Mucosa of rectum (tissue), 2 donors: ENCODE results near the gene RAB26.

Source experiments
- H3K27ac ChIP-seq, 2 donors: one replicate each; pipeline ENCODE4 v1.7.0; 2013; ENCODE audit warnings: inconsistent platforms in 2 of 2, low read depth in 2 of 2, low read length in 2 of 2
- H3K27me3 ChIP-seq, 2 donors: one replicate each; pipeline ENCODE4 v1.7.0; 2013; ENCODE audit warnings: low read length in 2 of 2; ENCODE audit not compliant: control insufficient read depth in 2 of 2, insufficient read depth in 2 of 2
- H3K36me3 ChIP-seq, 2 donors: one replicate each; pipeline ENCODE4 v1.7.0; 2013; ENCODE audit warnings: low read length in 2 of 2; ENCODE audit not compliant: control insufficient read depth in 2 of 2, insufficient read depth in 2 of 2
- H3K4me1 ChIP-seq, 2 donors: one replicate each; pipeline ENCODE4 v1.7.0; 2013; ENCODE audit warnings: low read length in 2 of 2, mild to moderate bottlenecking in 1 of 2; ENCODE audit not compliant: control insufficient read depth in 2 of 2, insufficient read depth in 2 of 2
- H3K4me3 ChIP-seq, 2 donors: one replicate each; pipeline ENCODE4 v1.7.0; 2013; ENCODE audit warnings: low read length in 2 of 2
- H3K9ac ChIP-seq, 2 donors: one replicate each; pipeline ENCODE4 v1.7.0; 2013; ENCODE audit warnings: low read length in 2 of 2, low read depth in 1 of 2, mild to moderate bottlenecking in 1 of 2
- H3K9me3 ChIP-seq, 2 donors: one replicate each; pipeline ENCODE4 v1.7.0; 2013; ENCODE audit warnings: low read length in 2 of 2; ENCODE audit not compliant: control insufficient read depth in 2 of 2
- donor health status: healthy.
- donor health status: Normal muscosa, but diverticular disease.

RAB26 gene

GRCh38 chr16:2178321-2179106, 30.1 kb downstream of the RAB26 start:
- no peak overlapping the region for H3K9ac ChIP-seq
- no peak overlapping the region for H3K4me3 ChIP-seq
- no peaks in the 10 kb centered on the region for H3K9me3 ChIP-seq
- peaks cover 27 to 28% of the 10 kb centered on the region in 2 donors for H3K36me3 ChIP-seq
- H3K4me1 ChIP-seq: no peaks in the 10 kb centered on the region
- no peaks in the 10 kb centered on the region for H3K27me3 ChIP-seq
- no peak overlapping the region for H3K27ac ChIP-seq

- H3K4me1 ChIP-seq: no peaks in the 10 kb centered on the region
- no peak overlapping the region for H3K27ac ChIP-seq
- no peaks in the 10 kb centered on the region for H3K9me3 ChIP-seq
- peaks cover 23 to 24% of the 10 kb centered on the region in 2 donors for H3K36me3 ChIP-seq
- H3K27me3 ChIP-seq: no peaks in the 10 kb centered on the region
- no peak overlapping the region for H3K9ac ChIP-seq
- H3K4me3 ChIP-seq: no peak overlapping the region
These were observed 30.7 kb downstream of the RAB26 start for GRCh38 chr16:2179107-2179501.

- peaks cover 19% of the 10 kb centered on the region in 2 donors for H3K36me3 ChIP-seq
- H3K4me1 ChIP-seq: no peaks in the 10 kb centered on the region
- H3K9ac ChIP-seq: no peak overlapping the region
- no peak overlapping the region for H3K27ac ChIP-seq
- H3K27me3 ChIP-seq: peaks cover 0 to 2% of the 10 kb centered on the region in 2 donors
- no peaks in the 10 kb centered on the region for H3K9me3 ChIP-seq
- no peak overlapping the region for H3K4me3 ChIP-seq
These were observed 31.2 kb downstream of the RAB26 start for GRCh38 chr16:2179576-2179975.

- H3K27me3 ChIP-seq: peaks cover 0 to 7% of the 10 kb centered on the region in 2 donors
- H3K9me3 ChIP-seq: no peaks in the 10 kb centered on the region
- H3K27ac ChIP-seq: no peak overlapping the region
- H3K4me3 ChIP-seq: no peak overlapping the region
- H3K36me3 ChIP-seq: peaks cover 10 to 12% of the 10 kb centered on the region in 2 donors
- no peak overlapping the region for H3K9ac ChIP-seq
- H3K4me1 ChIP-seq: no peaks in the 10 kb centered on the region
These were observed 32.0 kb downstream of the RAB26 start for GRCh38 chr16:2180461-2180860.

GRCh38 chr16:2180962-2181923, 32.8 kb downstream of the RAB26 start:
- H3K4me1 ChIP-seq: no peaks in the 10 kb centered on the region
- no peak overlapping the region for H3K27ac ChIP-seq
- no peaks in the 10 kb centered on the region for H3K9me3 ChIP-seq
- H3K36me3 ChIP-seq: peaks cover 3 to 5% of the 10 kb centered on the region in 2 donors
- H3K9ac ChIP-seq: no peak overlapping the region
- peaks cover 0 to 8% of the 10 kb centered on the region in 2 donors for H3K27me3 ChIP-seq
- H3K4me3 ChIP-seq: no peak overlapping the region

GRCh38 chr16:2181952-2182351, 33.5 kb downstream of the RAB26 start:
- Histone ChIP-seq H3K4me1 (no peaks in the 10 kb centered on the region), H3K9me3 (no peaks in the 10 kb centered on the region), H3K9ac (no peak overlapping the region), H3K36me3 (peaks cover 0 to 1% of the 10 kb centered on the region in 2 donors), H3K27me3 (peaks cover 0 to 8% of the 10 kb centered on the region in 2 donors), H3K27ac (no peak overlapping the region), H3K4me3 (no peak overlapping the region)

GRCh38 chr16:2183671-2184070, 35.2 kb downstream of the RAB26 start:
- no peaks in the 10 kb centered on the region for H3K4me1 ChIP-seq
- H3K27ac ChIP-seq: no peak overlapping the region
- H3K9me3 ChIP-seq: no peaks in the 10 kb centered on the region
- peaks cover 2 to 8% of the 10 kb centered on the region in 2 donors for H3K27me3 ChIP-seq
- no peak overlapping the region for H3K9ac ChIP-seq
- H3K4me3 ChIP-seq: no peak overlapping the region
- H3K36me3 ChIP-seq: no peaks in the 10 kb centered on the region

GRCh38 chr16:2184346-2184745, 35.9 kb downstream of the RAB26 start:
- Histone ChIP-seq H3K27ac (no peak overlapping the region), H3K9me3 (no peaks in the 10 kb centered on the region), H3K4me1 (no peaks in the 10 kb centered on the region), H3K36me3 (no peaks in the 10 kb centered on the region), H3K27me3 (peaks cover 2 to 8% of the 10 kb centered on the region in 2 donors), H3K4me3 (no peak overlapping the region), H3K9ac (no peak overlapping the region)

- Histone ChIP-seq H3K4me1 (no peaks in the 10 kb centered on the region), H3K27ac (no peak overlapping the region), H3K4me3 (no peak overlapping the region), H3K9ac (no peak overlapping the region), H3K36me3 (no peaks in the 10 kb centered on the region), H3K27me3 (peaks cover 2 to 8% of the 10 kb centered on the region in 2 donors), H3K9me3 (no peaks in the 10 kb centered on the region)
These were observed 36.5 kb downstream of the RAB26 start for GRCh38 chr16:2184962-2185361.

GRCh38 chr16:2186064-2186463, 37.6 kb downstream of the RAB26 start:
- Histone ChIP-seq H3K9ac (no peak overlapping the region), H3K4me3 (no peak overlapping the region), H3K36me3 (no peaks in the 10 kb centered on the region), H3K4me1 (no peaks in the 10 kb centered on the region), H3K9me3 (no peaks in the 10 kb centered on the region), H3K27ac (no peak overlapping the region), H3K27me3 (peaks cover 2 to 8% of the 10 kb centered on the region in 2 donors)
